H1 (cell line): ENCODE measurements around the gene CYB5R2. TPM values are rescaled to one million over a fixed set of nuclear protein-coding genes. Genes with fewer than 3 reads are reported as not detected.

Experiments
- CTCF ChIA-PET: fragments of 300-600 bp; sonication (Branson Sonifier 250); formaldehyde crosslinking; loops from one replicate; lab custom pipeline; 2021; ENCODE audit not compliant: partially characterized antibody; lab: Charles Lee
- POLR2A ChIA-PET: fragments of 300-600 bp; sonication (Branson Sonifier 250); formaldehyde crosslinking; loops from one replicate; lab custom pipeline; 2021; ENCODE audit warnings: inconsistent platforms; ENCODE audit not compliant: partially characterized antibody; lab: Charles Lee
- DNase-seq, 2 experiments: peaks; one replicate each; pipeline versions ENCODE4 v3.0.0 to v3.0.0-alpha.2; 2010 to 2022; ENCODE audit warnings: low spot score in 2 of 2, low read depth in 1 of 2, mixed read lengths in 1 of 2
- FAIRE-seq: peaks from 2 replicates; lab custom pipeline; 2011; peaks lifted over from hg19 to GRCh38; lab: Jason Lieb, UNC
- H2AFZ ChIP-seq: 2 replicates; pipeline ENCODE4 v1.8.1; 2012; ENCODE audit warnings: low read length, inconsistent platforms
- H2AK5ac ChIP-seq: 2 replicates; pipeline ENCODE4 v1.6.1; 2013; ENCODE audit warnings: low read depth, low read length
- H2BK120ac ChIP-seq: replicated peaks from 2 replicates; pipeline ENCODE3; 2013; ENCODE audit warnings: low read depth, low read length, inconsistent platforms
- H2BK12ac ChIP-seq: 2 replicates; pipeline ENCODE4 v1.6.1; 2013; ENCODE audit warnings: low read depth, low read length
- H2BK15ac ChIP-seq: 2 replicates; pipeline ENCODE4 v1.6.1; 2013; ENCODE audit warnings: low read length
- H2BK20ac ChIP-seq: 2 replicates; pipeline ENCODE4 v1.6.1; 2013; ENCODE audit warnings: low read length
- H2BK5ac ChIP-seq: 2 replicates; pipeline ENCODE4 v1.6.1; 2013; ENCODE audit warnings: low read depth, low read length
- H3K14ac ChIP-seq: 2 replicates; pipeline ENCODE4 v1.6.1; 2013; ENCODE audit warnings: inconsistent platforms; ENCODE audit not compliant: insufficient read length
- H3K18ac ChIP-seq: 2 replicates; pipeline ENCODE4 v1.6.1; 2013; ENCODE audit warnings: low read length; ENCODE audit errors: extremely low read depth
- H3K23ac ChIP-seq: 2 replicates; pipeline ENCODE4 v1.6.1; 2013; ENCODE audit warnings: inconsistent platforms; ENCODE audit not compliant: insufficient read length
- H3K23me2 ChIP-seq: 2 replicates; pipeline ENCODE4 v1.6.1; 2013; ENCODE audit warnings: low read depth, low read length
- H3K27ac ChIP-seq: 2 replicates; pipeline ENCODE4 v1.6.1; 2011; ENCODE audit warnings: low read depth, low read length, inconsistent platforms
- H3K27me3 ChIP-seq, 4 experiments: replicated peaks in 1 of 4; 1 replicate in 1 of 4; 2 replicates in 3 of 4; pipeline versions ENCODE4 v1.6.1 to v1.8.1; 2011 to 2013; ENCODE audit warnings: low read length in 3 of 4, mild to moderate bottlenecking in 3 of 4, inconsistent platforms in 2 of 4, mixed read lengths in 2 of 4, moderate library complexity in 1 of 4; ENCODE audit not compliant: control insufficient read depth in 3 of 4, insufficient read depth in 3 of 4; ENCODE audit errors: extremely low read depth in 1 of 4
- H3K36me3 ChIP-seq, 4 experiments: 2 replicates each; pipeline versions ENCODE4 v1.6.1 to v1.8.1; 2011 to 2013; ENCODE audit warnings: mild to moderate bottlenecking in 4 of 4, low read length in 3 of 4, moderate library complexity in 2 of 4, control low read depth in 1 of 4, inconsistent platforms in 1 of 4; ENCODE audit not compliant: insufficient read depth in 4 of 4, control insufficient read depth in 2 of 4
- H3K4ac ChIP-seq: replicated peaks from 2 replicates; pipeline ENCODE3; 2013; ENCODE audit warnings: low read length, low read depth, mixed read lengths, inconsistent platforms; ENCODE audit not compliant: insufficient read length
- H3K4me1 ChIP-seq, 4 experiments: replicated peaks in 1 of 4; 1 replicate in 1 of 4; 2 replicates in 3 of 4; pipeline versions ENCODE4 v1.6.1 to v1.8.1; 2011 to 2013; ENCODE audit warnings: low read length in 3 of 4, inconsistent platforms in 2 of 4, mixed read lengths in 1 of 4; ENCODE audit not compliant: insufficient read depth in 4 of 4, control insufficient read depth in 3 of 4
- H3K4me2 ChIP-seq, 2 experiments: 2 replicates each; pipeline versions ENCODE4 v1.6.1 to v1.8.1; 2011 to 2013; ENCODE audit warnings: low read depth in 2 of 2, low read length in 2 of 2, control low read depth in 1 of 2, inconsistent platforms in 1 of 2, mild to moderate bottlenecking in 1 of 2; ENCODE audit not compliant: insufficient read depth in 1 of 2
- H3K4me3 ChIP-seq, 4 experiments: fragments of 200-600, 300-600 bp in 1 of 4; sonication (generic), shearing (Covaris generic), sonication (Bioruptor Twin) in 1 of 4; 2 replicates each; pipeline versions ENCODE4 v1.5.1 to v1.8.1; 2011 to 2016; ENCODE audit warnings: low read length in 4 of 4, low read depth in 3 of 4, control low read depth in 2 of 4, inconsistent platforms in 2 of 4, mild to moderate bottlenecking in 2 of 4, mixed read lengths in 1 of 4, moderate library complexity in 1 of 4; ENCODE audit not compliant: insufficient read depth in 2 of 4; ENCODE audit errors: extremely low read depth in 1 of 4
- H3K56ac ChIP-seq: replicated peaks from 2 replicates; pipeline ENCODE3; 2013; ENCODE audit warnings: low read depth, mild to moderate bottlenecking, mixed read lengths, low read length, inconsistent platforms; ENCODE audit not compliant: insufficient read length
- H3K79me1 ChIP-seq: 2 replicates; pipeline ENCODE4 v1.6.1; 2013; ENCODE audit warnings: low read depth, low read length, control low read depth
- H3K79me2 ChIP-seq, 2 experiments: 2 replicates each; pipeline versions ENCODE4 v1.6.1 to v1.8.1; 2012 to 2013; ENCODE audit warnings: low read length in 2 of 2, mild to moderate bottlenecking in 2 of 2, inconsistent platforms in 1 of 2; ENCODE audit not compliant: insufficient read depth in 2 of 2, control insufficient read depth in 1 of 2
- H3K9ac ChIP-seq, 4 experiments: replicated peaks in 1 of 4; 1 replicate in 1 of 4; 2 replicates in 3 of 4; pipeline versions ENCODE4 v1.6.1 to v1.8.1; 2011 to 2013; ENCODE audit warnings: low read depth in 3 of 4, low read length in 3 of 4, control low read depth in 2 of 4, mild to moderate bottlenecking in 2 of 4, moderate library complexity in 2 of 4, inconsistent platforms in 1 of 4; ENCODE audit errors: extremely low read depth in 1 of 4
- H3K9me3 ChIP-seq, 2 experiments: 2 replicates each; pipeline versions ENCODE4 v1.6.1 to v1.8.1; 2012 to 2013; ENCODE audit warnings: mild to moderate bottlenecking in 2 of 2, moderate library complexity in 2 of 2, control low read depth in 1 of 2, inconsistent platforms in 1 of 2, low read depth in 1 of 2, low read length in 1 of 2, mixed read lengths in 1 of 2; ENCODE audit not compliant: insufficient read depth in 2 of 2
- H4K20me1 ChIP-seq, 2 experiments: replicated peaks in 1 of 2; 2 replicates each; pipeline versions ENCODE3 to v1.8.1; 2011 to 2013; ENCODE audit warnings: inconsistent platforms in 2 of 2, low read length in 2 of 2, mild to moderate bottlenecking in 1 of 2; ENCODE audit not compliant: insufficient read depth in 2 of 2, control insufficient read depth in 1 of 2
- H4K5ac ChIP-seq: 2 replicates; pipeline ENCODE4 v1.6.1; 2013; ENCODE audit warnings: low read length, low read depth, mixed read lengths, inconsistent platforms; ENCODE audit not compliant: insufficient read length
- H4K8ac ChIP-seq: 2 replicates; pipeline ENCODE4 v1.8.0; 2013; ENCODE audit warnings: mild to moderate bottlenecking, moderate library complexity, low read length, inconsistent platforms; ENCODE audit not compliant: insufficient read depth; ENCODE audit errors: extremely low read depth
- H4K91ac ChIP-seq: replicated peaks from 2 replicates; pipeline ENCODE3; 2013; ENCODE audit warnings: low read length, mixed read lengths, inconsistent platforms; ENCODE audit not compliant: insufficient read length
- CTBP2 ChIP-seq: IDR thresholded peaks from 2 replicates; pipeline ENCODE4 v1.7.0; 2011; ENCODE audit warnings: borderline replicate concordance, mild to moderate bottlenecking, moderate library complexity, mixed read lengths, low read length; ENCODE audit not compliant: insufficient read depth, insufficient read length
- GABPA ChIP-seq: IDR thresholded peaks from 2 replicates; pipeline ENCODE4 v1.6.1; 2011; ENCODE audit warnings: mild to moderate bottlenecking, low read length, moderate library complexity, borderline replicate concordance; ENCODE audit not compliant: insufficient read depth
- POU5F1 ChIP-seq: IDR thresholded peaks from 2 replicates; pipeline ENCODE4 v1.6.1; 2011; ENCODE audit warnings: low read depth, mild to moderate bottlenecking, low read length, moderate library complexity
- SIRT6 ChIP-seq: IDR thresholded peaks from one replicate; pipeline ENCODE4 v1.7.1; 2012; ENCODE audit warnings: low read length, inconsistent platforms
- WGBS, 2 experiments: shearing (Covaris generic) in 1 of 2; methylation state at CpG; one replicate each; pipeline versions ENCODE4 v1.1.6 to v1.1.7; 2013 to 2015; ENCODE audit warnings: low lambda C conversion rate in 2 of 2, mixed read lengths in 2 of 2, inconsistent platforms in 1 of 2, low coverage in 1 of 2, missing lambda C conversion rate in 1 of 2; ENCODE audit not compliant: insufficient replicate concordance in 2 of 2, insufficient coverage in 1 of 2, insufficient read length in 1 of 2; ENCODE audit errors: extremely low coverage in 1 of 2, missing lambda C conversion rate in 1 of 2; 5-methylcytosine and 5-hydroxymethylcytosine counted together
- polyA plus RNA-seq, 7 experiments: library from polyadenylated mRNA; depleted of rRNA in 3 of 7; stranded (reverse) in 5 of 7; unstranded in 2 of 7; fragments of >200 nt in 5 of 7; fragments of 200-250 nt in 2 of 7; gene quantifications; 1 replicate in 5 of 7; 2 replicates in 1 of 7; 4 replicates in 1 of 7; pipeline versions ENCODE4 v1.2.1 to v1.2.3, GENCODE V29; 2011 to 2013; ENCODE audit warnings: missing spikeins in 2 of 7, mixed read lengths in 2 of 7
- total RNA-seq: library from RNA; stranded (reverse); fragmentation: NEBNext Ultra II Directional; extraction: Animal tissue kit (Norgen Biotek cat#: 25700); gene quantifications from 2 replicates; pipeline ENCODE4 v1.2.1, GENCODE V29; 2021

CYB5R2 gene
- total and polyA plus RNA-seq, 2 of the 8 experiments (the other 6 are each of a cell fraction or from before 2014, with no cell fraction given), result 53.0 to 55.9 TPM

DNA sequence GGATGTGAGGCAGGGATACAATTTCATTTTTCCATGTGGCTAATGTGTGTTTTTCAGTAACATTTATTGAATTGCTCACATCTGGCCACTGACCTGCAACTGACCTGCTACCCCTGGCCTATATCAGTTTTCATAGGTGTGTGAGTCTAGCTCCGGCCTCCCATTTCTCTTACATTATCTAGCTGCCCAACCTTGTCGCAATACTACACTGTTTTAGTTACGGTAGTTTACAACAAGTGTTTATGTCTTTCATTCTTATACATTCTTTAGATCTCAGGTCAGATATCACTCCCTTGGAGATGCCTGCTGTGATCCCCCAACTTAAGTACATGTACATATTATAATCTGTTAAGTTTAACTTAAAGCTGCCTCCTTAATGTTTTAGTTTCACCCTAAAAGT, 2.3 kb upstream of the CYB5R2 start:
- Histone ChIP-seq H3K14ac (no peak overlapping the region), H3K79me2 (no peaks in the 10 kb centered on the region), H3K4me2 (no peak overlapping the region), H2BK20ac (no peak overlapping the region), H2BK120ac (no peak overlapping the region), H3K4me3 (no peak overlapping the region), H3K18ac (no peak overlapping the region), H4K91ac (no peak overlapping the region), H2BK12ac (no peak overlapping the region), H3K36me3 (peaks cover 0 to 3% (median 0%) of the 10 kb centered on the region in 4 experiments; a peak in 1 of 8 replicates), H3K9me3 (no peaks in the 10 kb centered on the region), H3K23me2 (peaks cover 16% of the 10 kb centered on the region; the same call in 1 of the 2 replicates), H3K79me1 (peaks cover 2% of the 10 kb centered on the region; the same call in 1 of the 2 replicates), H3K9ac (no peak overlapping the region), H2AFZ (no peak overlapping the region), H3K27me3 (no peaks in the 10 kb centered on the region), H4K5ac (no peak overlapping the region), H4K20me1 (no peaks in the 10 kb centered on the region), H2BK15ac (no peak overlapping the region), H2AK5ac (no peak overlapping the region), H3K4me1 (peaks cover 2 to 10% (median 7%) of the 10 kb centered on the region in 4 experiments; a peak in 5 of 7 replicates), H3K27ac (no peak overlapping the region), H2BK5ac (no peak overlapping the region), H3K4ac (no peak overlapping the region), H3K56ac (no peak overlapping the region), H3K23ac (no peak overlapping the region), H4K8ac (no peak overlapping the region)
- no peak for TF ChIP-seq POU5F1
- no peak for TF ChIP-seq CTBP2
- TF ChIP-seq SIRT6, result no peak
- no peak for TF ChIP-seq GABPA
- CTCF ChIA-PET, result interaction anchor here (0.7 to 4.4 kb wide), 7 partner anchors 9 to 126 kb away, joined by 3 to 35 read pairs (median 8); no protein-coding TSS in a partner anchor
- DNase-seq (no peak), FAIRE-seq (no peak)
- 90% methylated on average over 3 of the region's 3 CpGs; no CpG with 5 or more reads in 1 of the 2 experiments for WGBS, 2 experiments
- POLR2A ChIA-PET, result interaction anchor here (1.3 kb wide), 1 partner anchor 9 kb away, joined by 6 read pairs; no protein-coding TSS in a partner anchor
